H9 (cell line): ENCODE data around the gene TMEM229A. TPM values are rescaled to one million over a fixed set of nuclear protein-coding genes. Genes with fewer than 3 reads are reported as not detected.

Experiments used
- DNase-seq: peaks from one replicate; pipeline ENCODE4 v3.0.0-alpha.2; 2017
- H2AFZ ChIP-seq: one replicate; pipeline ENCODE4 v1.6.1; 2013; ENCODE audit warnings: mild to moderate bottlenecking, low read length, control low read depth, moderate library complexity
- H2AK5ac ChIP-seq: 2 replicates; pipeline ENCODE4 v1.6.1; 2013; ENCODE audit warnings: low read length, control low read depth, mixed read lengths; ENCODE audit not compliant: insufficient read length
- H2BK120ac ChIP-seq: one replicate; pipeline ENCODE4 v1.6.1; 2013; ENCODE audit warnings: low read depth, mild to moderate bottlenecking, low read length, control low read depth, inconsistent platforms; ENCODE audit not compliant: poor library complexity, severe bottlenecking
- H2BK12ac ChIP-seq: 2 replicates; pipeline ENCODE4 v1.6.1; 2013; ENCODE audit warnings: low read length, control low read depth, mixed read lengths, low read depth; ENCODE audit not compliant: insufficient read length
- H2BK15ac ChIP-seq: 2 replicates; pipeline ENCODE4 v1.6.1; 2013; ENCODE audit warnings: low read depth, low read length, control low read depth
- H2BK20ac ChIP-seq: one replicate; pipeline ENCODE4 v1.6.1; 2013; ENCODE audit warnings: low read depth, mild to moderate bottlenecking, low read length, control low read depth, inconsistent platforms; ENCODE audit not compliant: poor library complexity, severe bottlenecking
- H2BK5ac ChIP-seq: 2 replicates; pipeline ENCODE4 v1.6.1; 2013; ENCODE audit warnings: low read length, control low read depth, mixed read lengths; ENCODE audit not compliant: insufficient read length
- H3K14ac ChIP-seq: 2 replicates; pipeline ENCODE4 v1.6.1; 2013; ENCODE audit warnings: low read length, control low read depth; ENCODE audit not compliant: insufficient read depth
- H3K18ac ChIP-seq: 2 replicates; pipeline ENCODE4 v1.6.1; 2013; ENCODE audit warnings: low read depth, mild to moderate bottlenecking, mixed read lengths, low read length, control low read depth; ENCODE audit not compliant: insufficient read length
- H3K23ac ChIP-seq: 2 replicates; pipeline ENCODE4 v1.6.1; 2013; ENCODE audit warnings: low read length, control low read depth, mixed read lengths, low read depth; ENCODE audit not compliant: insufficient read length
- H3K23me2 ChIP-seq: 2 replicates; pipeline ENCODE4 v1.6.1; 2013; ENCODE audit warnings: low read depth, mild to moderate bottlenecking, mixed read lengths, low read length, control low read depth; ENCODE audit not compliant: insufficient read length, poor library complexity, severe bottlenecking
- H3K27ac ChIP-seq: 2 replicates; pipeline ENCODE4 v1.5.1; 2013; ENCODE audit warnings: low read length, control low read depth, mixed read lengths, low read depth; ENCODE audit not compliant: insufficient read length
- H3K27me3 ChIP-seq: 2 replicates; pipeline ENCODE4 v1.6.1; 2013; ENCODE audit warnings: low read length, control low read depth, inconsistent platforms; ENCODE audit not compliant: insufficient read depth
- H3K4ac ChIP-seq: 2 replicates; pipeline ENCODE4 v1.6.1; 2013; ENCODE audit warnings: low read depth, mild to moderate bottlenecking, control low read depth, inconsistent platforms, low read length, moderate library complexity
- H3K4me1 ChIP-seq: 2 replicates; pipeline ENCODE4 v1.6.1; 2013; ENCODE audit warnings: low read length, control low read depth, inconsistent platforms; ENCODE audit not compliant: insufficient read depth
- H3K4me2 ChIP-seq: 2 replicates; pipeline ENCODE4 v1.6.1; 2013; ENCODE audit warnings: low read length, control low read depth, mixed read lengths; ENCODE audit not compliant: insufficient read length, insufficient read depth
- H3K56ac ChIP-seq: 2 replicates; pipeline ENCODE4 v1.6.1; 2013; ENCODE audit warnings: low read depth, mild to moderate bottlenecking, mixed read lengths, low read length, control low read depth; ENCODE audit not compliant: insufficient read length
- H3K79me1 ChIP-seq: 2 replicates; pipeline ENCODE4 v1.6.1; 2013; ENCODE audit warnings: low read depth, mild to moderate bottlenecking, moderate library complexity, low read length, control low read depth, inconsistent platforms; ENCODE audit not compliant: insufficient read depth, poor library complexity, severe bottlenecking
- H3K79me2 ChIP-seq: 2 replicates; pipeline ENCODE4 v1.6.1; 2013; ENCODE audit warnings: low read length, control low read depth, inconsistent platforms; ENCODE audit not compliant: insufficient read depth
- H3K9ac ChIP-seq: 2 replicates; pipeline ENCODE4 v1.6.1; 2013; ENCODE audit warnings: low read length, control low read depth, mixed read lengths; ENCODE audit not compliant: insufficient read length; ENCODE audit errors: extremely low read depth
- H3K9me3 ChIP-seq: one replicate; pipeline ENCODE4 v1.6.1; 2013; ENCODE audit warnings: low read depth, low read length, inconsistent platforms; ENCODE audit not compliant: control insufficient read depth
- H3T11ph ChIP-seq: one replicate; pipeline ENCODE4 v1.6.1; 2013; ENCODE audit warnings: mild to moderate bottlenecking, low read length, control low read depth, inconsistent platforms
- H4K20me1 ChIP-seq: one replicate; pipeline ENCODE4 v1.6.1; 2013; ENCODE audit not compliant: control insufficient read depth, insufficient read length, insufficient read depth
- H4K5ac ChIP-seq: 2 replicates; pipeline ENCODE4 v1.6.1; 2013; ENCODE audit warnings: low read depth, mild to moderate bottlenecking, mixed read lengths, low read length, control low read depth; ENCODE audit not compliant: insufficient read length
- H4K8ac ChIP-seq: replicated peaks from 2 replicates; pipeline ENCODE4 v1.6.1; 2013; ENCODE audit warnings: low read length, control low read depth, mixed read lengths, low read depth; ENCODE audit not compliant: insufficient read length
- H4K91ac ChIP-seq: 2 replicates; pipeline ENCODE4 v1.6.1; 2013; ENCODE audit warnings: low read depth, mild to moderate bottlenecking, moderate library complexity, mixed read lengths, low read length, control low read depth; ENCODE audit not compliant: insufficient read length
- H3K27ac Mint-ChIP-seq, 3 experiments: 2 replicates in 2 of 3; 3 replicates in 1 of 3; pipeline ENCODE4 v1.8.0; 2020 to 2021; ENCODE audit warnings: mixed read lengths in 3 of 3, mild to moderate bottlenecking in 1 of 3, moderate library complexity in 1 of 3
- H3K27me3 Mint-ChIP-seq: 2 replicates; pipeline ENCODE4 v1.8.0; 2021; ENCODE audit warnings: low read depth, mild to moderate bottlenecking, moderate library complexity, mixed read lengths
- H3K36me3 Mint-ChIP-seq, 3 experiments: 2 replicates in 2 of 3; 3 replicates in 1 of 3; pipeline ENCODE4 v1.8.0; 2020 to 2021; ENCODE audit warnings: low read depth in 3 of 3, mixed read lengths in 3 of 3; ENCODE audit not compliant: insufficient read depth in 1 of 3
- H3K4me1 Mint-ChIP-seq, 2 experiments: 2 replicates each; pipeline ENCODE4 v1.8.0; 2020; ENCODE audit warnings: mixed read lengths in 2 of 2
- H3K4me3 Mint-ChIP-seq, 2 experiments: 2 replicates in 1 of 2; 3 replicates in 1 of 2; pipeline ENCODE4 v1.8.0; 2020 to 2021; ENCODE audit warnings: mild to moderate bottlenecking in 2 of 2, mixed read lengths in 2 of 2, moderate library complexity in 1 of 2
- H3K9me3 Mint-ChIP-seq, 2 experiments: 2 replicates in 1 of 2; 3 replicates in 1 of 2; pipeline ENCODE4 v1.8.0; 2020; ENCODE audit warnings: mild to moderate bottlenecking in 2 of 2, mixed read lengths in 2 of 2, moderate library complexity in 1 of 2
- CTCF ChIP-seq: fragments of 200-600 bp; sonication (generic); conservative IDR thresholded peaks from 3 replicates; pipeline ENCODE4 v1.8.0; 2021; ENCODE audit warnings: antibody characterized with exemption, mild to moderate bottlenecking
- WGBS: extraction: QIAGEN DNeasy Blood & Tissue Kit; methylation state at CpG from one replicate; pipeline ENCODE4 v1.1.7; 2013; ENCODE audit warnings: missing lambda C conversion rate, low lambda C conversion rate, mixed read lengths; ENCODE audit not compliant: insufficient read length; ENCODE audit errors: extremely low coverage; 5-methylcytosine and 5-hydroxymethylcytosine counted together
- total RNA-seq: library from RNA; stranded (reverse); gene quantifications from 2 replicates; pipeline ENCODE4 v1.2.1, GENCODE V29; 2021

The TMEM229A gene
- total RNA-seq, 1 experiment from 2014 or later, result 0.37 TPM

GRCh38 chr7:124051681-124052377 lies 19.0 kb upstream of the TMEM229A start:
- H3K27me3 Mint-ChIP-seq, result no peaks in the 10 kb centered on the region
- H3K23ac ChIP-seq, result no peak overlapping the region
- H3K79me1 ChIP-seq, result no peaks in the 10 kb centered on the region
- H3K9me3 Mint-ChIP-seq, result no peaks in the 10 kb centered on the region
- H3K9ac ChIP-seq, result no peak overlapping the region
- no peaks in the 10 kb centered on the region for H3K9me3 ChIP-seq
- H3K18ac ChIP-seq, result no peak overlapping the region
- H2BK120ac ChIP-seq, result no peak overlapping the region
- WGBS, result no CpG with 5 or more reads among the region's 1 CpG
- no peak overlapping the region for H3K27ac Mint-ChIP-seq
- no peak overlapping the region for H2BK20ac ChIP-seq
- no peak for DNase-seq
- TF ChIP-seq CTCF, result no peak
- no peaks in the 10 kb centered on the region for H3K4me1 Mint-ChIP-seq
- H3K4me1 ChIP-seq, result no peaks in the 10 kb centered on the region
- no peaks in the 10 kb centered on the region for H3K23me2 ChIP-seq
- no peak overlapping the region for H3K4me2 ChIP-seq
- H4K5ac ChIP-seq, result no peak overlapping the region
- H3K79me2 ChIP-seq, result no peaks in the 10 kb centered on the region
- no peaks in the 10 kb centered on the region for H3K27me3 ChIP-seq
- H3K56ac ChIP-seq, result no peak overlapping the region
- H3K36me3 Mint-ChIP-seq, result no peaks in the 10 kb centered on the region
- no peak overlapping the region for H4K91ac ChIP-seq
- H2BK15ac ChIP-seq, result no peak overlapping the region
- H3K14ac ChIP-seq, result no peak overlapping the region
- H2AFZ ChIP-seq, result no peak overlapping the region
- no peak overlapping the region for H2BK12ac ChIP-seq
- no peak overlapping the region for H3T11ph ChIP-seq
- H3K4me3 Mint-ChIP-seq, result no peak overlapping the region
- H4K8ac ChIP-seq, result no peak overlapping the region
- H4K20me1 ChIP-seq, result no peaks in the 10 kb centered on the region
- no peak overlapping the region for H3K4ac ChIP-seq
- H2AK5ac ChIP-seq, result no peak overlapping the region
- H2BK5ac ChIP-seq, result no peak overlapping the region
- no peak overlapping the region for H3K27ac ChIP-seq
